ENCODE data around the gene JUNB. TPM values are rescaled to one million over a fixed set of nuclear protein-coding genes. Genes with fewer than 3 reads are reported as not detected.

Gene JUNB
- total and polyA plus RNA-seq, 2 of the 4 experiments (the other 2 are of a cell fraction): 20.8 to 109 TPM

DNA sequence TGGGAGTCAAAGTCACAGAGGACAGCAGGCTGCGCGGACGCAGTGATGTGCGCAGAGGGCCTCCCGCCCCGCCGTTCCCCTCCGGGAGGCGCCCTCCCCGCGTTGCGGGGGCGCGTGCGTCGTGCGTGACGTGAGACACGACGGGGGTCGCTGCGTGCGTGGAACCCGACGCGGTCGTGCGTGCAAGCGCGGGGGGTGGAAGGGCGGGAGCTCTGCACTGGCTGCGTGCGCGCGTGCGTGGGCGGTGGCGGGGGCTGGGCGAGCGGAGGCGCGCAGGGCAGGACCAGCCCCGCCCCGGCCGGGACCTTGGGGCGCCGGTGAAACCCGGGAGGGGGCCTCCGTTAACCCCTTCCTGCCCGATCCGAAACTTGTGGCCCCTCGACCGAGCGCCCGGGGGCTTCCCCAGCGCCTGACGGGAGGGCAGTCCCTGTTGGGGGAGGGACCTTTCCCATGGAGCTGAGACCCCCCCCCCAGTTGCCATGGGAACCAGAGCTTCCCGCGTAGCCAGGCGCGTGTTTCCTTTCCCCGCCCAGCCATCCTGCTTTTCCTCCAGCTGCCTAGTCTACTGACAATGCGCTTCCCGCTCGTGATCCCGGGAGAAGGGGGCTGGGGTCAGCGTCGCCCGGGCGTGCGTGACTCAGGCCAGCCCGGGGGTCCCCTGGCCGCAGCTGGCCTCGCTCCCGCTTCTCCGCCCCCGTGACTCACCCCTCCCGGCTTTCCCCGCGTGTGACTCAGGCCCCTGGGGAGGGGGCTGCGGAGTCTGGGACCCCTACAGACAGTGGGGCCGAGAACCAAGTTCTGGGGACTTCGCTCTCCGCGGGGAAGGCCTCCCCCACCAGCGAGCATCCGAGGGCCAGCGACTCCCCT is 8.6 kb upstream of the JUNB start:
- H2AK9ac ChIP-seq (replicated peaks; ENCODE audit: low read depth, low read length, poor library complexity): peak overlapping the region; percentile 98
- H3K4ac ChIP-seq (ENCODE audit: low read depth, low read length): peak overlapping the region; percentile 100
- dilution Hi-C loops (cut with HindIII; ENCODE audit: low sequenced_read_pairs, unreplicated experiment): no loop called here
- peak overlapping the region; percentile 89 for H3K27ac ChIP-seq (ENCODE audit: insufficient read depth, low read length)
- in situ Hi-C loops (cut with MboI; ENCODE audit: low sequenced_read_pairs): loop anchor here (25.0 kb wide), 1 partner anchor 1055 kb away; no protein-coding TSS in a partner anchor
- peaks cover 3% of the 10 kb centered on the region; the same call in 1 of the 2 replicates for H4K20me1 ChIP-seq (ENCODE audit: insufficient read depth, low read length)
- no peaks in the 10 kb centered on the region for H3K9me3 ChIP-seq (ENCODE audit: control insufficient read depth, insufficient read depth, low read length)
- H3K9me1 ChIP-seq (ENCODE audit: insufficient read depth, low read length): peaks cover 36% of the 10 kb centered on the region
- peak overlapping the region; percentile 50 for H3K4me3 ChIP-seq (ENCODE audit: insufficient read depth, low read depth, low read length)
- peak overlapping the region; percentile 91 for H2BK20ac ChIP-seq (ENCODE audit: low read depth, low read length)
- H2BK15ac ChIP-seq (ENCODE audit: low read depth, low read length): peak overlapping the region; percentile 94; the same call in 2 of the 3 replicates
- peak overlapping the region; percentile 92 for H3K23ac ChIP-seq (ENCODE audit: low read depth, low read length)
- H2BK5ac ChIP-seq (ENCODE audit: low read depth, low read length, poor library complexity, severe bottlenecking): peak overlapping the region; percentile 95
- peak overlapping the region; percentile 97 for H2AFZ ChIP-seq (replicated peaks; ENCODE audit: low read length, poor library complexity)
- peak overlapping the region; percentile 99 for H3K14ac ChIP-seq (replicated peaks; ENCODE audit: low read depth, low read length)
- H2AK5ac ChIP-seq (ENCODE audit: low read depth, low read length): peak overlapping the region; percentile 99
- H3K18ac ChIP-seq (ENCODE audit: low read depth, low read length): peak overlapping the region; percentile 99
- POLR2A ChIA-PET (ENCODE audit: unreplicated experiment): interaction anchor here (0.6 to 1.6 kb wide), 2 partner anchors 9 to 82 kb away, joined by 3 to 11 read pairs; partner anchors contain the start of gene JUNB
- CTCF ChIA-PET: interaction anchor here (1.0 to 1.4 kb wide), 3 partner anchors 13 to 65 kb away, joined by 3 to 5 read pairs (median 3); no protein-coding TSS in a partner anchor
- peak overlapping the region; percentile 92 to 98 for H4K8ac ChIP-seq (ENCODE audit: low read depth in 2 of 2, low read length in 2 of 2)
- BruUV-seq (replicated peaks): no TSS peak
- peak overlapping the region; percentile 90 for H2BK120ac ChIP-seq (ENCODE audit: low read depth, low read length)
- intact Hi-C loops (cut with micrococcal nuclease): no loop called here
- peaks cover 0 to 39% of the 10 kb centered on the region in 2 experiments; a peak in 3 of 4 replicates for H3K79me1 ChIP-seq (ENCODE audit: low read depth in 1 of 2, low read length in 2 of 2)
- H3K9ac ChIP-seq (ENCODE audit: low read depth, low read length): peak overlapping the region; percentile 79
- H4K5ac ChIP-seq (ENCODE audit: low read depth, low read length): peak overlapping the region; percentile 96
- WGBS, 2 experiments (ENCODE audit: extremely low coverage in 2 of 2, insufficient read length in 1 of 2): 0% methylated on average over 11 of the region's 88 CpGs; no CpG with 5 or more reads in 1 of the 2 experiments
- H3K4me2 ChIP-seq (ENCODE audit: low read depth, low read length): peak overlapping the region; percentile 96
- H3K56ac ChIP-seq (ENCODE audit: extremely low read depth, insufficient read depth, low read length): peak overlapping the region; percentile 82
- peaks cover 49% of the 10 kb centered on the region for H3K4me1 ChIP-seq (ENCODE audit: control insufficient read depth, insufficient read depth, low read length)
- no peaks in the 10 kb centered on the region for H3K36me3 ChIP-seq (ENCODE audit: control insufficient read depth, insufficient read depth, low read length)
- ATAC-seq (ENCODE audit: low read depth): peak; percentile 62
- H4K91ac ChIP-seq (ENCODE audit: insufficient read depth, low read depth, low read length): peak overlapping the region; percentile 97
- no peaks in the 10 kb centered on the region for H3K27me3 ChIP-seq (ENCODE audit: control insufficient read depth, insufficient read depth, low read length)
- DNase-seq: peak; percentile 85
- no peak for TF ChIP-seq CEBPB (IDR thresholded peaks at IDR 0.05; ENCODE audit: low read depth, low read length)
- TF ChIP-seq, protein P1, sequence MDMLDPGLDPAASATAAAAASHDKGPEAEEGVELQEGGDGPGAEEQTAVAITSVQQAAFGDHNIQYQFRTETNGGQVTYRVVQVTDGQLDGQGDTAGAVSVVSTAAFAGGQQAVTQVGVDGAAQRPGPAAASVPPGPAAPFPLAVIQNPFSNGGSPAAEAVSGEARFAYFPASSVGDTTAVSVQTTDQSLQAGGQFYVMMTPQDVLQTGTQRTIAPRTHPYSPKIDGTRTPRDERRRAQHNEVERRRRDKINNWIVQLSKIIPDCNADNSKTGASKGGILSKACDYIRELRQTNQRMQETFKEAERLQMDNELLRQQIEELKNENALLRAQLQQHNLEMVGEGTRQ (IDR thresholded peaks at IDR 0.05; ENCODE audit: low read depth, low read length): peak; percentile 59
- no peak for TF ChIP-seq MAFK (IDR thresholded peaks at IDR 0.05; ENCODE audit: low read depth, low read length)
- TF ChIP-seq RCOR1 (IDR thresholded peaks at IDR 0.05; ENCODE audit: insufficient replicate concordance, low read length): no peak
- no peak for TF ChIP-seq SMC3 (IDR thresholded peaks at IDR 0.05; ENCODE audit: low read depth, low read length)
- TF ChIP-seq, protein P2, sequence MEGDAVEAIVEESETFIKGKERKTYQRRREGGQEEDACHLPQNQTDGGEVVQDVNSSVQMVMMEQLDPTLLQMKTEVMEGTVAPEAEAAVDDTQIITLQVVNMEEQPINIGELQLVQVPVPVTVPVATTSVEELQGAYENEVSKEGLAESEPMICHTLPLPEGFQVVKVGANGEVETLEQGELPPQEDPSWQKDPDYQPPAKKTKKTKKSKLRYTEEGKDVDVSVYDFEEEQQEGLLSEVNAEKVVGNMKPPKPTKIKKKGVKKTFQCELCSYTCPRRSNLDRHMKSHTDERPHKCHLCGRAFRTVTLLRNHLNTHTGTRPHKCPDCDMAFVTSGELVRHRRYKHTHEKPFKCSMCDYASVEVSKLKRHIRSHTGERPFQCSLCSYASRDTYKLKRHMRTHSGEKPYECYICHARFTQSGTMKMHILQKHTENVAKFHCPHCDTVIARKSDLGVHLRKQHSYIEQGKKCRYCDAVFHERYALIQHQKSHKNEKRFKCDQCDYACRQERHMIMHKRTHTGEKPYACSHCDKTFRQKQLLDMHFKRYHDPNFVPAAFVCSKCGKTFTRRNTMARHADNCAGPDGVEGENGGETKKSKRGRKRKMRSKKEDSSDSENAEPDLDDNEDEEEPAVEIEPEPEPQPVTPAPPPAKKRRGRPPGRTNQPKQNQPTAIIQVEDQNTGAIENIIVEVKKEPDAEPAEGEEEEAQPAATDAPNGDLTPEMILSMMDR (conservative IDR thresholded peaks at IDR 0.05; ENCODE audit: low read depth, low read length): 0 out of 2 replicates have a peak, but pooled peaks have one; percentile 12
- TF ChIP-seq NFE2L2 (IDR thresholded peaks at IDR 0.05; ENCODE audit: low read depth, low read length): 0 out of 2 replicates have a peak, but pooled peaks have one; percentile 12
- no peak for TF ChIP-seq RAD21 (IDR thresholded peaks at IDR 0.05; ENCODE audit: low read length)
- peak; percentile 73 for TF ChIP-seq MXI1 (IDR thresholded peaks at IDR 0.05; ENCODE audit: borderline replicate concordance, low read depth, low read length)
- TF ChIP-seq BHLHE40 (IDR thresholded peaks at IDR 0.05; ENCODE audit: low read depth, low read length): peak; percentile 83
- TF ChIP-seq MAZ (IDR thresholded peaks at IDR 0.05; ENCODE audit: borderline replicate concordance, low read depth, low read length): peak; percentile 99
- TF ChIP-seq, protein P3, sequence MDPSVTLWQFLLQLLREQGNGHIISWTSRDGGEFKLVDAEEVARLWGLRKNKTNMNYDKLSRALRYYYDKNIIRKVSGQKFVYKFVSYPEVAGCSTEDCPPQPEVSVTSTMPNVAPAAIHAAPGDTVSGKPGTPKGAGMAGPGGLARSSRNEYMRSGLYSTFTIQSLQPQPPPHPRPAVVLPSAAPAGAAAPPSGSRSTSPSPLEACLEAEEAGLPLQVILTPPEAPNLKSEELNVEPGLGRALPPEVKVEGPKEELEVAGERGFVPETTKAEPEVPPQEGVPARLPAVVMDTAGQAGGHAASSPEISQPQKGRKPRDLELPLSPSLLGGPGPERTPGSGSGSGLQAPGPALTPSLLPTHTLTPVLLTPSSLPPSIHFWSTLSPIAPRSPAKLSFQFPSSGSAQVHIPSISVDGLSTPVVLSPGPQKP (IDR thresholded peaks at IDR 0.05; ENCODE audit: borderline replicate concordance, low read depth, low read length): no peak

All from IMR-90 (cell line).